NCI-H1436 (cell line): ENCODE measurements around the gene ENTPD5.
"Not testable (repeated sequence)": the region's sequence is repeated elsewhere in the genome, so short reads cannot be mapped to it uniquely, and the experiment has no call there.

Experiments
- DNase-seq: peaks from one replicate; lab custom pipeline; 2025; lab: John Stamatoyannopoulos, UW

The ENTPD5 gene

DNA sequence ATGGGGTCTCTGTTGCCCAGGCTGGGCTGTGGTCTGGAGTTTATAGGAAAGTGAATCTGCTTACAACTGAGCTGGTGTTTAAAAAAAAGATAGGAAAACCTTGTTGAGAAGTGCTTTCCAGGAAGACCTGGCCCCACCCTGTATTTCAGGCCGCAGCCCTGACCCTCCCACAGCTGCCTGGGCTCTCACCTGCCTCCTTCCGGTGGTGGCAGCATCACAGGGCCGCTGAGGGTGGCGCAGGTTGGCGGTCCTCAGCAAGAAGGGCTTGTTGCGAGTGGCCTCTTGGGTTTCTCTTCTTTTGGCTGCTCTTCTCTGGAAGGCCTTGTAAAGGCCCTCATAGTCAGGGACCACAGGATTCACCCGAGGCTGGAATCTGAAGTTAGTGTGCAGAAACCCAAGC is 76.9 kb downstream of the ENTPD5 start:
- DNase-seq: no peak

DNA sequence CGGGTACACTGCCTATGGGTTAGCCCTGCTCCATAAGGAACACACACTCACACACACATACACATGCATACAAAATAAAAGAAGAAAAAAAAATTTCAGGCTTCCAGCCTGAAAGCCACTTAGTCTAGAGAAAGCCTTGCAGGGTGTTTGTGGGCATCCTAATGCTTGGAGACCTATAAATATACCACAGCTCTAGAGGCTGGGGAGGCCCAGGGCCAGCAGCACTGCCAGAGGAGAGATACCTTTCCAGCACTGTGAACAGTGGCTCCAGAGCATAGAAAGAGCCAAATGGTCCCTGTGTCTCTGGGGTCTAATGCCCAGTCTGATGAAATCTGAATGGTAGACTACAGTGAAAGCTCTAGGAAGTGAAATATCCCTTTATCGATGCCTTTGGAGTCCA is 82.1 kb downstream of the ENTPD5 start:
- DNase-seq: no peak

DNA sequence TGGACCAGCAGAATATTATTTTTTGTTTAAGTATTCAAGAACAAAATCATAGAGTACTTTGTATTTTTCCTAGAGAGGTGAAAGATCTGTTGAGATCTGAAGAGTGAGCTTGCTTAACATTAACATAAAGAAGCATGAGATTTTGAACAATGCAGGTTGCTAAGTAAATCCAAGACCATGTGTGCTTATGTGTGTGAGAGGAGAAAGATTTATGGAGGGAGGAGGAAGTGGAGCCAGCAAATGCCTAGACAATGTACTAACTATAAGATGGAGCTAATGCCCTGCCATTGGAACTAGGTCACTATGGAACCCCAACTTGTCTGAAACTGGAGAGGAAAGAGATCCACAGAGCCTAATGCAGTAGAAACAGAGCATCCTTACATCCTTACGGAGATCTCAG is 82.5 kb downstream of the ENTPD5 start:
- no peak for DNase-seq

DNA sequence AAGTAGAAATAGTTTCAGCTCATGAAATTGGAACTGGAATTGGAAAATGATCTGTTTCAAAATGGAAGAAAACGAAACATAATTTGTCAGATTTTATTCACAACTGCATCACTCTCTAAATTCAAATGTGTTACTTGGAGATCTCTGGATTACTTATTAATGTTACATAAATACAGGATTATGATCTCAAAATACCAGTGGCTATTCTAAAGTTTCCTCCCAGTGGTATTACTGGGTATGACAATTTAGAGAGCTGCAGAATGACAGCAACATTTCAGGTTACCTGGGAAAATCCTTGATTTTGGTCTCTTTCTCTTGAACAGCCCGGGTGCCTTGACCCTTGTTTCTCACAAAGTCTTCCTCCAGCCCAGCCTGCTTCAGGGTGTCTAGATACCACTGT is 83.4 kb downstream of the ENTPD5 start:
- no peak for DNase-seq

DNA sequence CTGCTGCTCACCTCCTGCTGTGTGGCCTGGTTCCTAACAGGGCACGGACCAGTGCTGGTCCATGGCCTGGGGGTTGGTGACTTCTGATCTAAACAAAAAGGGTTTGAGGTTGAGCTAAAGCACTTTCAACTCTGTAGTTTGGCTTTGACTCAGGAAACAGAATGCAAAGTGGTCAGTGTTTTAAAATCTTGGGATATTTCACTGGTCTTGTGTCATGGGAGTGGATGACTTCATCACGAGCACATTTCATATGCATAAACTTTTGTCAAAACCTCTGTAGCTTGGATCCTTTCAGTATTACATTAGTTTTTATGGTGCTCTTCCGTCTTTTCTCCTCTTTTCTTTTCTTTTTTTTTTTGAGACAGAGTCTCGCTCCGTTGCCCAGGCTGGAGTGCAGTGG is 94.8 kb downstream of the ENTPD5 start:
- DNase-seq: no peak

DNA sequence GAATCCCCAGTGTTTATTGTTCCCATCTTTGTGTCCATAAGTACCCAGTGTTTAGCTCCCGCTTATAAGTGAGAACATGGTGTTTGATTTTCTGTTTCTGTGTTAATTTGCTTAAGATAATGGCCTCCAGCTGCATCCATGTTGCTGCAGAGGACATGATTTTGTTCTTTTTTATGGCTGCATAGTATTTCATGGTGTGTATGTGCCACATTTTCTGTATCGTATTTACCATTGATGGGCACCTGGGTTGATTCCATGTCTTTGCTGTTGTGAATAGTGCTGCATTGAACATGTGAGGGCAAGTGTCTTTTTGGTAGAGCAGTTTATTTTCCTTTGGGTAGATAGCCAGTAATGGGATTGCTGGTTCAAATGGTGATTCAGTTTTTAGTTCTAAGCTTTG is 99.6 kb downstream of the ENTPD5 start:
- DNase-seq: not testable (repeated sequence)

DNA sequence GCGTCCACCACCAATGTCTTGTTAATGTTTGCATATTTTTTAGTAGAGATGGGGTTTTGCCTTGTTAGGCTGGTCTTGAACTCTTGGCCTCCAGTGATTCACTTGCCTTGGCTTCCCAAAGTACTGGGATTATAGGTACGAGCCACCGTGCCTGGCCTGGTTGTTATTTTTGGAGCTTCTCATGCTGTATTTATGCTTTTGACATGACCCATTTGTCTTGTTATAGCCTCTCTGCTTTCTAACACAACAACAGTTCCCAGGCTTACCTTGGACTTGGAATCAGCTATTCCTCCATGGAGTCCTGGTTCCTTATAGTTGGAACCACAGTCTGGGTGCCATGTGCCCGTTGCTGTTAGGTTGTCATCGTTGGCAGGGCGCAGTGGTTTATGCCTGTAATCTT is 102.8 kb downstream of the ENTPD5 start:
- no peak for DNase-seq

DNA sequence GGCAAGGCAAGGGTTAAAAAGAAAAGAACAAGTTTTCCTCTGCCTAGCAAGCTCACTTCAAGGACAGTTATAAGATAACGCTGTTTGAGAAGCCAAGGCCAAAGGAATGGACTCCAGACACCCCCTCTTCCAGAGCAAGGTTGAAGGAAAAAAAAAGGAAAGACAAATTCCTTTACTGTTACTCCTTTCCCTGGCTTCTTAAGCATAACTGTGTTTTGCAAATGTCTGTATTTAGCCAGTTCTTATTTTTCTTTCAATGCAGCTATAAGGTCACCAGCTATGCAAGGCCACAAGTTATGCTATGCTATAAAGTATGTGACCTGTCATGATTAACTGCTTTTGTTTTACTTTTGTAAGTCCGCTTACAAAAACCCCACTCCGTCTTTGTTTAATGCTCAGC is 105.8 kb downstream of the ENTPD5 start:
- no peak for DNase-seq

DNA sequence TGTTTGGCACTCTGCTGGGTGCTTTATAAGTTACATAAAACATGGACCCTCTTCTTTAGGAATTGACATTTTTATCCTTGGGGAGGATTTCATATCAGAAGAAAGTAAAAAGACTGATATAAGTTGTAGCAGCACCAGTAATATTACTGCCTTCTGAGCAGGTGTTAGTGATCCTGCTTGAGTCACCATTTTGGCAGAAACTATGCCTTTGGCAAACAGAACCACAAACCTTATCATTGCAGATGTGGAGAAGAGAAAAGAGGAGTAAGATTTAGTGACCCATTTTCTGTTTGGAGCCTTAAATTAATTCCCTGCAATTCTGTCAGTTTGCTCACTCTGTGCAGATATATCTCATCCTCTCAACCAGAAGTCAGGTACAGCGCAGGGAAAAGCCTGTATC is 109.4 kb downstream of the ENTPD5 start:
- DNase-seq: no peak
